IMR-90 (cell line): ENCODE measurements around the gene COMP. TPM values are rescaled to one million over a fixed set of nuclear protein-coding genes. Genes with fewer than 3 reads are reported as not detected.

ENCODE experiments used
- ATAC-seq: fragments of 200-7000 bp; cut with Tn5 transposase; 2 replicates; pipeline ENCODE4 v1.9.1; 2020; ENCODE audit warnings: low read depth, mild to moderate bottlenecking, moderate library complexity
- BruUV-seq: library from RNA; stranded (reverse); fragments of 400-500 nt; replicated peaks from 2 replicates; lab custom pipeline; 2021; lab: Mats Ljungman, UMichigan
- CTCF ChIA-PET: fragments of 300-600 bp; formaldehyde crosslinking; extraction: SDS; loops from one replicate; lab custom pipeline; 2021; ENCODE audit warnings: antibody characterized with exemption; lab: Yijun Ruan, JAX
- POLR2A ChIA-PET: fragments of 300-600 bp; sonication (Branson Sonifier 250); formaldehyde crosslinking; loops from one replicate; lab custom pipeline; 2022; ENCODE audit warnings: antibody characterized with exemption; ENCODE audit not compliant: unreplicated experiment; lab: Charles Lee
- DNase-seq: peaks from one replicate; pipeline ENCODE4 v3.0.0; 2013
- H2AFZ ChIP-seq: replicated peaks from 2 replicates; pipeline ENCODE3; 2013; ENCODE audit warnings: low read length, mild to moderate bottlenecking; ENCODE audit not compliant: poor library complexity
- H2AK5ac ChIP-seq: 2 replicates; pipeline ENCODE4 v1.6.1; 2013; ENCODE audit warnings: low read depth, low read length, inconsistent platforms
- H2AK9ac ChIP-seq: replicated peaks from 2 replicates; pipeline ENCODE3; 2013; ENCODE audit warnings: mild to moderate bottlenecking, low read depth, low read length, moderate library complexity; ENCODE audit not compliant: poor library complexity
- H2BK120ac ChIP-seq: 2 replicates; pipeline ENCODE4 v1.6.1; 2013; ENCODE audit warnings: low read depth, low read length, inconsistent platforms
- H2BK15ac ChIP-seq: 3 replicates; pipeline ENCODE4 v1.6.1; 2013; ENCODE audit warnings: low read depth, low read length, inconsistent platforms
- H2BK20ac ChIP-seq: 2 replicates; pipeline ENCODE4 v1.6.1; 2013; ENCODE audit warnings: low read depth, mild to moderate bottlenecking, inconsistent platforms, low read length, moderate library complexity
- H2BK5ac ChIP-seq: 2 replicates; pipeline ENCODE4 v1.6.1; 2013; ENCODE audit warnings: mild to moderate bottlenecking, low read depth, low read length, inconsistent platforms; ENCODE audit not compliant: poor library complexity, severe bottlenecking
- H3K14ac ChIP-seq: replicated peaks from 2 replicates; pipeline ENCODE4 v1.6.1; 2013; ENCODE audit warnings: low read depth, low read length, inconsistent platforms
- H3K18ac ChIP-seq: 2 replicates; pipeline ENCODE4 v1.6.1; 2013; ENCODE audit warnings: low read depth, low read length, control low read depth
- H3K23ac ChIP-seq: 2 replicates; pipeline ENCODE4 v1.6.1; 2013; ENCODE audit warnings: low read depth, low read length, inconsistent platforms
- H3K27ac ChIP-seq: 2 replicates; pipeline ENCODE4 v1.5.1; 2013; ENCODE audit warnings: mild to moderate bottlenecking, control low read depth, low read length; ENCODE audit not compliant: insufficient read depth
- H3K27me3 ChIP-seq: 2 replicates; pipeline ENCODE4 v1.6.1; 2013; ENCODE audit warnings: low read length; ENCODE audit not compliant: control insufficient read depth, insufficient read depth
- H3K36me3 ChIP-seq: 2 replicates; pipeline ENCODE4 v1.6.1; 2013; ENCODE audit warnings: low read length, mixed read lengths; ENCODE audit not compliant: control insufficient read depth, insufficient read depth
- H3K4ac ChIP-seq: 2 replicates; pipeline ENCODE4 v1.6.1; 2013; ENCODE audit warnings: low read depth, low read length, inconsistent platforms
- H3K4me1 ChIP-seq: 2 replicates; pipeline ENCODE4 v1.6.1; 2013; ENCODE audit warnings: low read length, mixed read lengths; ENCODE audit not compliant: control insufficient read depth, insufficient read depth
- H3K4me2 ChIP-seq: 2 replicates; pipeline ENCODE4 v1.6.1; 2013; ENCODE audit warnings: low read depth, mild to moderate bottlenecking, control low read depth, low read length, moderate library complexity
- H3K4me3 ChIP-seq: 2 replicates; pipeline ENCODE4 v1.5.1; 2013; ENCODE audit warnings: low read depth, mild to moderate bottlenecking, control low read depth, low read length, moderate library complexity; ENCODE audit not compliant: insufficient read depth
- H3K56ac ChIP-seq: 2 replicates; pipeline ENCODE4 v1.6.1; 2013; ENCODE audit warnings: low read length, inconsistent platforms; ENCODE audit not compliant: insufficient read depth; ENCODE audit errors: extremely low read depth
- H3K79me1 ChIP-seq, 2 experiments: 2 replicates each; pipeline ENCODE4 v1.6.1; 2013; ENCODE audit warnings: low read length in 2 of 2, inconsistent platforms in 1 of 2, low read depth in 1 of 2
- H3K9ac ChIP-seq: 2 replicates; pipeline ENCODE4 v1.6.1; 2013; ENCODE audit warnings: low read depth, low read length, control low read depth
- H3K9me1 ChIP-seq: 2 replicates; pipeline ENCODE4 v1.6.1; 2013; ENCODE audit warnings: low read length, inconsistent platforms; ENCODE audit not compliant: insufficient read depth
- H3K9me3 ChIP-seq: 2 replicates; pipeline ENCODE4 v1.6.1; 2013; ENCODE audit warnings: low read length; ENCODE audit not compliant: control insufficient read depth, insufficient read depth
- H4K20me1 ChIP-seq: 2 replicates; pipeline ENCODE4 v1.6.1; 2013; ENCODE audit warnings: low read length, inconsistent platforms; ENCODE audit not compliant: insufficient read depth
- H4K5ac ChIP-seq: 2 replicates; pipeline ENCODE4 v1.6.1; 2013; ENCODE audit warnings: mild to moderate bottlenecking, low read depth, low read length, control low read depth
- H4K8ac ChIP-seq, 2 experiments: 2 replicates each; pipeline ENCODE4 v1.6.1; 2013; ENCODE audit warnings: low read depth in 2 of 2, low read length in 2 of 2, control low read depth in 1 of 2, inconsistent platforms in 1 of 2
- H4K91ac ChIP-seq: 2 replicates; pipeline ENCODE4 v1.6.1; 2013; ENCODE audit warnings: low read depth, low read length, inconsistent platforms; ENCODE audit not compliant: insufficient read depth
- CEBPB ChIP-seq: IDR thresholded peaks from 2 replicates; pipeline ENCODE4 v1.6.1; 2012; ENCODE audit warnings: low read depth, low read length, improper control_type of control experiment
- CHD1 ChIP-seq: IDR thresholded peaks from 2 replicates; pipeline ENCODE4 v1.6.1; 2012; ENCODE audit warnings: low read depth, low read length, improper control_type of control experiment
- CTCF ChIP-seq: conservative IDR thresholded peaks from 2 replicates; pipeline ENCODE4 v1.5.1; 2012; ENCODE audit warnings: mild to moderate bottlenecking, low read depth, low read length, improper control_type of control experiment
- MAZ ChIP-seq: IDR thresholded peaks from 2 replicates; pipeline ENCODE4 v1.6.1; 2012; ENCODE audit warnings: low read depth, mild to moderate bottlenecking, low read length, improper control_type of control experiment, moderate library complexity, borderline replicate concordance
- MXI1 ChIP-seq: IDR thresholded peaks from 2 replicates; pipeline ENCODE4 v1.6.1; 2012; ENCODE audit warnings: low read depth, mild to moderate bottlenecking, low read length, moderate library complexity, borderline replicate concordance
- POLR2A ChIP-seq: IDR thresholded peaks from 2 replicates; pipeline ENCODE4 v1.6.1; 2012; ENCODE audit warnings: mild to moderate bottlenecking, low read depth, low read length
- RCOR1 ChIP-seq: IDR thresholded peaks from 2 replicates; pipeline ENCODE4 v1.6.1; 2012; ENCODE audit warnings: mild to moderate bottlenecking, low read length, improper control_type of control experiment; ENCODE audit not compliant: insufficient replicate concordance
- USF2 ChIP-seq: fragments of 150-350 bp; IDR thresholded peaks from 2 replicates; pipeline ENCODE4 v1.6.1; 2017; ENCODE audit warnings: mild to moderate bottlenecking, antibody characterized with exemption, low read length, low read depth
- WGBS, 2 experiments: methylation state at CpG; one replicate each; pipeline versions ENCODE4 v1.1.5 to v1.1.7; 2013; ENCODE audit warnings: missing lambda C conversion rate in 2 of 2; ENCODE audit not compliant: insufficient read length in 1 of 2; ENCODE audit errors: extremely low coverage in 2 of 2; 5-methylcytosine and 5-hydroxymethylcytosine counted together
- dilution Hi-C: fragments of 300-500 bp; cut with HindIII; formaldehyde crosslinking; loops from one replicate; pipeline ENCODE4 v1.14.3; 2018; ENCODE audit warnings: low sequenced_read_pairs; ENCODE audit not compliant: unreplicated experiment
- in situ Hi-C: fragments of 300-500 bp; cut with MboI; formaldehyde crosslinking; loops from 3 replicates; pipeline ENCODE4 v1.14.3; 2019; ENCODE audit warnings: low sequenced_read_pairs, inconsistent platforms, mixed read lengths
- intact Hi-C: fragments of 100-400 bp; cut with micrococcal nuclease; formaldehyde crosslinking; loops from 2 replicates; pipeline ENCODE4 v1.10.0; 2022
- polyA plus RNA-seq, 3 experiments: library from polyadenylated mRNA; depleted of rRNA; stranded (reverse); fragments of >200 nt; gene quantifications; 2 replicates each; pipeline ENCODE4 v1.2.3, GENCODE V29; 2012; ENCODE audit warnings: low replicate concordance in 1 of 3
- total RNA-seq: library from RNA; depleted of rRNA; stranded (reverse); fragments of >200 nt; gene quantifications from 2 replicates; pipeline ENCODE4 v1.2.3, GENCODE V29; 2012

Gene COMP
- total and polyA plus RNA-seq, 2 of the 4 experiments (the other 2 are of a cell fraction), result under 0.01 to 0.43 TPM

- no peak for TF ChIP-seq CEBPB
- no peak for TF ChIP-seq USF2
- TF ChIP-seq CTCF, result no peak
- TF ChIP-seq MXI1, result no peak
- no peak for TF ChIP-seq MAZ
- no peak for TF ChIP-seq POLR2A
- no peak for TF ChIP-seq CHD1
- TF ChIP-seq RCOR1, result no peak
- Histone ChIP-seq H2BK120ac (no peak overlapping the region), H3K36me3 (no peaks in the 10 kb centered on the region; the same call in 1 of the 2 replicates), H4K5ac (no peak overlapping the region), H3K18ac (no peak overlapping the region), H3K23ac (no peak overlapping the region), H3K79me1 (no peaks in the 10 kb centered on the region), H3K4ac (no peak overlapping the region), H2AFZ (no peak overlapping the region), H4K91ac (no peak overlapping the region), H3K14ac (no peak overlapping the region), H2BK5ac (no peak overlapping the region), H3K56ac (no peak overlapping the region), H2AK9ac (no peak overlapping the region), H3K9ac (no peak overlapping the region), H4K8ac (no peak overlapping the region), H2BK20ac (no peak overlapping the region), H4K20me1 (peaks cover 16% of the 10 kb centered on the region), H3K9me1 (peaks cover 6% of the 10 kb centered on the region; the same call in 1 of the 2 replicates), H3K4me3 (no peak overlapping the region), H3K9me3 (no peaks in the 10 kb centered on the region), H2AK5ac (no peak overlapping the region), H3K27ac (no peak overlapping the region), H3K4me2 (no peak overlapping the region), H3K27me3 (no peaks in the 10 kb centered on the region), H2BK15ac (no peak overlapping the region), H3K4me1 (peaks cover 14% of the 10 kb centered on the region)
- BruUV-seq, result no TSS peak
- CTCF ChIA-PET, result no interaction called here
- no peak for ATAC-seq
- DNase-seq, result no peak
- POLR2A ChIA-PET, result no interaction called here
- dilution Hi-C loops (no loop called here), in situ Hi-C loops (no loop called here), intact Hi-C loops (no loop called here)
- WGBS, 2 experiments, result 47% methylated on average over 2 of the region's 9 CpGs; no CpG with 5 or more reads in 1 of the 2 experiments
Observed at GRCh38 chr19:18773682-18774081, 17.4 kb downstream of the COMP start.
